Spinal cord (tissue), 4 donors: ENCODE measurements around the gene SUSD5. TPM values are rescaled to one million over a fixed set of nuclear protein-coding genes. Genes with fewer than 3 reads are reported as not detected.

Experiments
- polyA plus RNA-seq, 2 donors: library from polyadenylated mRNA; unstranded; fragments of 120-200 nt; gene quantifications; one replicate each; pipeline ENCODE4 v1.2.1, GENCODE V29; 2013; ENCODE audit not compliant: insufficient read length in 2 of 2
- small RNA-seq: library from RNA; depleted of rRNA; stranded (forward); fragments of <200 nt; gene quantifications from one replicate; pipeline ENCODE3, GENCODE V24; 2014; ENCODE audit warnings: low replicate concordance
- total RNA-seq, 2 donors: library from RNA; depleted of rRNA in 1 of 2; stranded (reverse); fragments of 120-200 nt in 1 of 2; fragments of >200 nt in 1 of 2; gene quantifications; one replicate each; pipeline versions ENCODE4 v1.2.3 to v1.2.4, GENCODE V29; 2013 to 2014

The SUSD5 gene
- total and polyA plus RNA-seq, 4 donors, result 3.6 to 5.6 (median 4.7) TPM

Small RNA genes lying within 50 kb of the gene (small RNA-seq; reads per million reads assigned to genes)
- gene AC123900.1 (not detected), gene RN7SL296P (0.06 reads per million)

Other genes starting within 250 kb of the SUSD5 start
- 10 to 100 TPM; 27.2 to 47.7 TPM for gene GLB1, start 121.7 kb downstream of the SUSD5 start, total RNA-seq
- gene GLB1, start 121.7 kb downstream of the SUSD5 start, polyA plus RNA-seq, result 10 to 100 TPM; 30.7 to 33.2 TPM
- gene TMPPE, start 121.7 kb downstream of the SUSD5 start, total RNA-seq, result 1 to 10 TPM; 4.7 to 8.2 TPM
- 1 to 10 TPM; 1.3 to 1.5 TPM for gene TMPPE, start 121.7 kb downstream of the SUSD5 start, polyA plus RNA-seq
- gene CRTAP, start 104.8 kb downstream of the SUSD5 start, total RNA-seq, result 100 to 1,000 TPM; 105 to 125 TPM
- gene CRTAP, start 104.8 kb downstream of the SUSD5 start, polyA plus RNA-seq, result 10 to 100 TPM; 63.2 to 80.8 TPM
- gene FBXL2, start 58.6 kb upstream of the SUSD5 start, total RNA-seq, result 10 to 100 TPM; 34.1 to 48.3 TPM
- 10 to 100 TPM; 47.2 to 50.6 TPM for gene FBXL2, start 58.6 kb upstream of the SUSD5 start, polyA plus RNA-seq
- gene UBP1, start 221.6 kb upstream of the SUSD5 start, total RNA-seq, result 10 to 100 TPM; 36.8 to 63.4 TPM
- 10 to 100 TPM; 75.2 to 80.3 TPM for gene UBP1, start 221.6 kb upstream of the SUSD5 start, polyA plus RNA-seq